HG03175 (cell line): Measurements from ENCODE around the gene SLC23A3.
"Not testable (repeated sequence)": the region's sequence is repeated elsewhere in the genome, so short reads cannot be mapped to it uniquely, and the experiment has no call there.

Experiments
- ATAC-seq: cut with Tn5 transposase; IDR thresholded peaks from one replicate; pipeline ENCODE4 v1.9.1; 2021; ENCODE audit warnings: mild to moderate bottlenecking, moderate library complexity; ENCODE audit not compliant: unreplicated experiment

Gene SLC23A3

DNA sequence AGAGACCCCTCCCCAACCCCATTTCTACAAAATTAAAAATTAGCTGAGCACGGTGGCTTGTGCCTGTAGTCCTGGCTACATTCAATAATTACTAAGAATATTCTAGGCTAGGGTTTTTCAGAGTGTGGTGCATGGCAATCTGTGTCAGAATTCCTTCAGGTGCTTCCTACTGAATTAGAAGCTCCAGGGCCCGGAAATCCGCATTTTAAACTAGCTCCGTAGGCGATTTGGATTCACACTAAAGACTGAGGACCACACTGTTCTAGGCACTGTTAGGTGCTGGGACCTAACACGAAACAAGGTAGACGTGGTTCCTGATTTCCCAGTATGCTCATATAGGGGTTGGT lies 36.1 kb upstream of the SLC23A3 start:
- ATAC-seq = no peak

DNA sequence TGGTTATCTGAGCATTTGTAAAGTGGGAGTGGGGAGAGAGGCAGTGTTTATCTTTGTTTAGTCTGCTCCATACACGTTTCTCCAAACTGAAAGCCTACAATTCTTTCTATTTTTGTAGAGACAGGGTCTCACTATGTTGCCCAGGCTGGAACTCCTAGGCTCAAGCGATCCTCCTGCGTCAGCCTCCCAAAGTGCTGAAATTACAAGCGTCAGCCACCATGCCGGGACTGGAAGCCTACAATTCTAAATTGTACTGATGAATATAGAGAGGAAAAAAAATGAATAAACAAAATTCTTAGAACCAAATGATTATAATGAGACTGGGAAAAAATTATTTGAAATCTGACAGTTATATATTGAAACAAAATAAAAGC lies 35.3 kb upstream of the SLC23A3 start:
- no peak for ATAC-seq

DNA sequence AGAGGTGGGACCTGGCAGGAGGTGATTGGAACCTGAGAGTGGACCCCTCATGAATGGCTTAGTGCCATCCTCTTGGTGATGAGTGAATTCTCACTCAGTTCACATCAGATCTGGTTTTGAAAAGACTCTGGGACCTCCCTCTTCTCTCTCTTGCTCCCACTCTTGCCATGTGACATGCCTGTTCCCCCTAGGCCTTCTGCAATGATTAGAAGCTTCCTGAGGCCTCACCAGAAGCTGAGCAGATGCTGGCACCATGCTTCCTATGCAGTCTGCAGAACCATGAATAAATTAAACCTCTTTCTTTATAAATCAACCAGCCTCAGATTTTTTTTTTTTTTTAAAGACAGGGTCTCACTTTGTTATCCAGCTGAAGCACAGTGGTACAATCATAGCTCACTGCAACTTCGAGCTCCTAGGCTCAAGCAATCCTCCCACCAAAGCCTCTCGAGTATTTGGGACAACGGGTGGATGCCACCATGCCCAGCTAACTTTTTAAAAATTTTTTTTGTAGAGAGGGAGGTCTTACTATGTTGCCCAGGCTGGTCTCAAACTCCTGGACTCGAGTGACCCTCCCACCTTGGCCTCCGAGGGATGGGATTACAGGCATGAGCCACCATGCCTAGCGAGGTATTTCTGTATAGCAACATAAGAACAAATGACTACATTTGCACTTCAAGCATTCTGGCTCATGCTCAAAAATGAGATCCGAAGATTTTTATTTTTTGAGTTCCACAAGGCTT lies 34.8 kb upstream of the SLC23A3 start:
- ATAC-seq = no peak

DNA sequence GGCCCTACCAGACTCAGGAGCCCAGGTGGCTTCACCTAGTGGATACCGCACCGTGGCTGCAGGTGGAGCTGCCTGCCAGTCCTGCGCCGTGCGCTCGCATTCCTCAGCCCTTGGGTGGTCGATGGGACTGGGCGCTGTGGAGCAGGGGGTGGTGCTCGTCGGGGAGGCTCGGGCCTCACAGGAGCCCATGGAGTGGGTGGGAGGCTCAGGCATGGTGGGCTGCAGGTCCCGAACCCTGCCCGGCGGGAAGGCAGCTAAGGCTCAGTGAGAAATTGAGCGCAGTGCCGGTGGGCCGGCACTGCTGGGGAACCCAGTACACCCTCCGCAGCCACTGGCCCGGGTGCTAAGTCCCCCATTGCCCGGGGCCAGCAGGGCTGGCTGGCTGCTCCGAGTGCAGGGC lies 31.5 kb upstream of the SLC23A3 start:
- not testable (repeated sequence) for ATAC-seq

DNA sequence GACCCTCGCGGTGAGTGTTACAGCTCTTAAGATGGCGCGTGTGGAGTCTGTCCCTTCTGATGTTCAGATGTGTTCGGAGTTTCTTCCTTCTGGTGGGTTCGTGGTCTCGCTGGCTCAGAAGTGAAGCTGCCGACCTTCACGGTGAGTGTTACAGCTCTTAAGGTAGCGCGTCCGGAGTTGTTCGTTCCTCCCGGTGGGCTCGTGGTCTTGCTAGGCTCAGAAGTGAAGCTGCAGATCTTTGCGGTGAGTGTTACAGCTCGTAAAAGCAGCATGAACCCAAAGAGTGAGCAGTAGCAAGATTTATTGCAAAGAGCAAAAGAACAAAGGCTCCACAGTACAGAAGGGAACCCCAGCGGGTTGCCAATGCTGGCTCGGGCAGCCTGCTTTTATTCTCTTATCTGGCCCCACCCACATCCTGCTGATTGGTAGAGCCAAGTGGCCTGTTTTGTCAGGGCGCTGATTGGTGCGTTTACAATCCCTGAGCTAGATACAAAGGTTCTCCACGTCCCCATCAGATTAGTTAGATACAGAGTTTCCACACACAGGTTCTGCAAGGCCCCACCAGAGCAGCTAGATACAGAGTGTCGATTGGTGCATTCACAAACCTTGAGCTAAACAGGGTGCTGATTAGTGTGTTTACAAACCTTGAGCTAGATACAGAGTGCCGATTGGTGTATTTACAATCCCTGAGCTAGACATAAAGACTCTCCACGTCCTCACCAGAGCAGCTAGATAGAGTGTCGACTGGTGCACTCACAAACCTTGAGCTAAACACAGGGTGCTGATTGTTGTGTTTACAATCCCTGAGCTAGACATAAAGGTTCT lies 30.9 kb upstream of the SLC23A3 start:
- not testable (repeated sequence) for ATAC-seq

DNA sequence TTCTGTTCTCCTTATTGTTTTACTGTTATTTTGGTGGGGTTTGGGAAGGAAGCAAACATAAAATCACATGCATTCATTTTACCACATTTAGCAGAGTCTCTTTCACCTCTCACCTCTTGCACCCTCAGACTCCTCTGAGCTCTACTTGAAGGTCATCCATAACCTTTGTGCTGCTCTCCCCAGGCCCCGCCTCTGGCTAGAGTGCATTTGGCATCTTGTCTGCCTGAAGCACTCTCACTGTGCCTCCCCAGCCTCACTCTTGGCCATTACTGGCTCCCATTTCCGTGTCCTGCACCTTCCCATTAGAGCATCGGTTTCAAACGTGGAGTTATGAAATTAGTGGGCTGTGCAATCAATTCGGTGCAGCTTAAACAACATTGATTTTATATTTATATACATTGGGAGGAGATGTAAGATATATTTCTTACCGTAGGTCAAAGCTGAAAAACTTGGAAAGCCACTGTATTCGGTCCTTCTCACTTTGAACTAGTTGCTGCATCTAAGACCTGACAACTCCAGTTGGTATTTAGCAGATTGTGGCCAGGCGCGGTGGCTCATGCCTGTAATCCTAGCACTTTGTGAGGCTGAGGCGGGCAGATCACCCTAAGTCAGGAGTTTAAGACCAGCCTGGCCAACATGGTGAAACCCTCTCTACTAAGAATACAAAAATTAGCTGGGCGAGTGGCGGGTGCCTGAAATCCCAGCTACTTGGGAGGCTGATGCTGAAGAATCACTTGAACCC lies 29.8 kb upstream of the SLC23A3 start:
- no peak for ATAC-seq

DNA sequence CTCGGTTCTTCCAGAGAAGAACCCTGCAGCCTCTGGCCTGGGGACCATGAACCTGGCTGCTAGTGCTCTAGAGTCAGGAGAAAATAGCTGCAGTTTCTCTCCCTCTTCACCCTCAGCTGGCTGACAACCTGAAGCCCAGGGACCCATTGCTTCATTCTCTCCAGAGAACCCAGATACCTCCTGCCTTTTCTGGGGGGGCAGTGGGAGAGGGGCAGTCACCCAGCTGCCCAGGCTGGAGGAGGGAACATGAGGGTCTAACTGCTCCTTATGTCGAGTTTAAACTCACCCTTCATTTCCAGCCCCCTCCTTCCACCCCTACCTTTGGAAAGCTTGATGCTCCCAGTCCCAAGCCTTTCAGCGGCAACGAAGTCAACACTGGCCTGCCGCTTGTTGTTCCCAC lies 29.1 kb upstream of the SLC23A3 start:
- no peak for ATAC-seq

DNA sequence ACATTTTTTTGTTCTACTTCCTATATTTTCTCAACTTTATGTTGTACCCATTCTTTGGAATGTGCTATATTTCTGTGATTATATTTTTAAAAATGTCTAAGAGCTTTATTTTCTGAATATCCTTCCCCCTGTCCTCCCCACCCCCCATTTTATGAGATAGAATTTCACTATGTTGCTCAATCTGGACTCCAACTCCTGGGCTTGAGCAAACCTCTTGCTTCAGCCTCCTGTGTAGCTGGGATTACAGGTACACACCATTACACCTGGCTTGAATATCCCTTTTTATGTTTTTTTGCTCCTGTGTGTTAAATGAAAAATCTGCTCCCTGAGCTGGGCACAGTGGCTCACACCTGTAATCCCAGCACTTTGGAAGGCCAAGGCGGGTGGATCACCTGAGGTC lies 27.6 kb upstream of the SLC23A3 start:
- no peak for ATAC-seq

DNA sequence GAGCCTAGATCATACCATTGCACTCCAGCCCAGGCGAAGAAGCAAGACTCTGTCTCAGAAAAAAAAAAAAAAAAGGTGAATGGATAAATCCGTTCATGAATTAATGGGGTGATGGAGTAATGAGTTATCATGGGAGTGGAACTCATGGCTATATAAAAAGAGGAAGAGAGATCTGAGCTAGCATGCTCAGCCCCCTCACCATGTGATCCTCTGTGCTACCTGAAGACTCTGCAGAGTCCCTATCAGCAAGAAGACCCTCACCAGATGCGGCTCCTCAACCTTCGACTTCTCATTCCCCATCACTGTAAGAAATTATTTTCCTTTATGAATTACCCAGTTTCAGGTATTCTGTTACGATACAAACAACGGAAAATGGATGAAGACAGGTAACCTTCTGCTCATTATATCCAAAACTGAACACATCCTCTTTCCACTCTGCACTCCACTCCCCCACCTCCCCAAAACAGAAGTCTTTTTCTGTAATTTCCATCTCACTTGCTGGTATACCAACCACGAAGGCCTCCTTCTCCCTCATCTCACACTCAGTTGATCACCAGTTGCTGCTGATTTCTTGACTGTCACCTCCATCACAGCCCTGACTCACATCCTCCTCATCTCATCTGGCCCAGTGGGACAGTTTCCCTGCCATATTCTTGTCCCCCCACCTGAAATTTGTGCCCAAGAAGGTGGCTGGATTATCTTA lies 17.1 kb upstream of the SLC23A3 start:
- no peak for ATAC-seq

DNA sequence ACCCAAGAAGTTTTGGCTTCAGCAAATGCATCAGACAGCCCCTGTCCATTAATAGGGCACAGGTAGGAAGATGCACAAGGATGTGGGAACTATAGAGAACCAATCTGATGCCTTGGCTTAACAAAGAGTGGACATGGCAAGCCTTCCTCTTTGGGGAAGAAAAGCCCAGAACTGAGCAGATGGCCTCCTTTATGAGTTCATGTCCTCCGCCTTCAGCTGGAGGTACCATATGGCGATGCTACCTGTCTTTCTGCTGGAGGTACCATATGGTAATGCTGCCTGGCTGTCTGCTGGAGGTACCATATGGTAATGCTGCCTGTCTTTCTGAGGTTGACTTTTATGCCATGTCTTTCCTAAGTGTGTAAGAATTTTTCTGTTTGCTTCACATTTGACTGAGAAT lies 14.3 kb upstream of the SLC23A3 start:
- ATAC-seq = no peak

DNA sequence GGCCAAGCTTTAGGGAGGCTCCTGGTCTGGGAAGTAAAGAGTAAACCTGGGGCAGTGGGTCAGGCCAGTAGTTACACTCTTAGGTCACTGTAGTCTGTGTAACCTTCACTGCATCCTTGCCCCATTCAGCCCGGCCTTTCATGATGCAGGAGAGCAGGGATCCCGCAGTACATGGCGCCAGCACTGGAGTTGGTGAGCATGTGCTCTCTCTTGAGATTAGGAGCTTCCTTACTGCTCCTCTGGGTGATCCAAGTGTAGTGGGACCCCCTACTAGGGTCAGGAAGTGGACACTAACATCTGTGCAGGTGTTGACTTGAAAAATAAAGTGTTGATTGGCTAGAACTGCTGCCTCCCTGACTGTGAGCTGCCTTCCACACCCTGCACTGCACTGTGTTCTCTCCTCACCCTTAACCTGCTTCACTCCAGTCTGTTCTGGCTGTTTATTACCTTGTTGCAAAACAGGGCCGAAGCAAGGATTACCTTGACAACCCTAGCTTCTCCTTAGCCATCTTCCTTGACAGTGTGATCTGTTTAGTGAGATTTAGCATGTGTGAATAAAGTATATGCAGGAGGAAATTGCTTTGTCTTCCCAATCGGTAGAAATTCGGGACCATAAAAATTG lies 13.4 kb upstream of the SLC23A3 start:
- ATAC-seq = no peak

DNA sequence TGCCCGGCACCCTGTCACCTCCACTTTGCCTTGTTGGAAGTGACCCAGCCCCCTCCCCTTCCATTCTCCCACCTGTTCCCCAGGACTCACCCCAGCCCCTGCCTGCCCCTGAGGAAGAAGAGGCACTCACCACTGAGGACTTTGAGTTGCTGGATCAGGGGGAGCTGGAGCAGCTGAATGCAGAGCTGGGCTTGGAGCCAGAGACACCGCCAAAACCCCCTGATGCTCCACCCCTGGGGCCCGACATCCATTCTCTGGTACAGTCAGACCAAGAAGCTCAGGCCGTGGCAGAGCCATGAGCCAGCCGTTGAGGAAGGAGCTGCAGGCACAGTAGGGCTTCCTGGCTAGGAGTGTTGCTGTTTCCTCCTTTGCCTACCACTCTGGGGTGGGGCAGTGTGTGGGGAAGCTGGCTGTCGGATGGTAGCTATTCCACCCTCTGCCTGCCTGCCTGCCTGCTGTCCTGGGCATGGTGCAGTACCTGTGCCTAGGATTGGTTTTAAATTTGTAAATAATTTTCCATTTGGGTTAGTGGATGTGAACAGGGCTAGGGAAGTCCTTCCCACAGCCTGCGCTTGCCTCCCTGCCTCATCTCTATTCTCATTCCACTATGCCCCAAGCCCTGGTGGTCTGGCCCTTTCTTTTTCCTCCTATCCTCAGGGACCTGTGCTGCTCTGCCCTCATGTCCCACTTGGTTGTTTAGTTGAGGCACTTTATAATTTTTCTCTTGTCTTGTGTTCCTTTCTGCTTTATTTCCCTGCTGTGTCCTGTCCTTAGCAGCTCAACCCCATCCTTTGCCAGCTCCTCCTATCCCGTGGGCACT lies 12.7 kb upstream of the SLC23A3 start:
- no peak for ATAC-seq

DNA sequence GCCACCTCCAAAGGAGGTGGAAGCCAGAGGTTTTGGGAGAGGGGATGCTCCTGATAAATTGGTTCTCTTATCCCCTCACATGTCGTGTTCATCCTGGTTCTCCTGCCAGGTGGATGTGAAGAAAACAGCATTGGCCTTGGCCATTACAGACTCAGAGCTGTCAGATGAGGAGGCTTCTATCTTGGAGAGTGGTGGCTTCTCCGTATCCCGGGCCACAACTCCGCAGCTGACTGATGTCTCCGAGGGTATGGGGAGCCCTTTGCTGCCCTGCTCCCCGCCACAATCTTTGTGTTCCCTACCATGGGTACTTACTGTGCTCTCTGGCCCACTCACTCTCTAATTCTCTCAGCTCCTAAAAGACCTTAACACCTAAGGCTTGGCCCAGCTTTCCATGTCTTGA lies 11.7 kb upstream of the SLC23A3 start:
- no peak for ATAC-seq

DNA sequence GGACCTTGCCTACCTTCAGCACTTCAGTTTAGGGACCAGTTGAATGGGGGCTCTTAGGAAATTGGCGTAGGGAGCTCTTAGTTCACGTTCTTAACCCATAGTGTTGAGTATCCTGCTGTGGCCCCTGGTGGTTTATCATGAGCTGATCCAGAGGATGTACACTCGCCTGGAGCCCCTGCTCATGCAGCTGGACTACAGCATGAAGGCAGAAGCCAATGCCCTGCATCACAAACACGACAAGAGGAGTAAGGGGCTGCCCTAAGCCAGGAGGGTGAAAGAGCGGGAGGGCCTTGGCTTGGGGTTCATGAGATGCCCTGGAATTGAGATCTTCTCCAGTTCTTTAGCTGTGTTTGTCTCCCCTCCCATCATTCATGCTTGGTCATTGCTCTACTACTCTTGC lies 11.1 kb upstream of the SLC23A3 start:
- no peak for ATAC-seq

DNA sequence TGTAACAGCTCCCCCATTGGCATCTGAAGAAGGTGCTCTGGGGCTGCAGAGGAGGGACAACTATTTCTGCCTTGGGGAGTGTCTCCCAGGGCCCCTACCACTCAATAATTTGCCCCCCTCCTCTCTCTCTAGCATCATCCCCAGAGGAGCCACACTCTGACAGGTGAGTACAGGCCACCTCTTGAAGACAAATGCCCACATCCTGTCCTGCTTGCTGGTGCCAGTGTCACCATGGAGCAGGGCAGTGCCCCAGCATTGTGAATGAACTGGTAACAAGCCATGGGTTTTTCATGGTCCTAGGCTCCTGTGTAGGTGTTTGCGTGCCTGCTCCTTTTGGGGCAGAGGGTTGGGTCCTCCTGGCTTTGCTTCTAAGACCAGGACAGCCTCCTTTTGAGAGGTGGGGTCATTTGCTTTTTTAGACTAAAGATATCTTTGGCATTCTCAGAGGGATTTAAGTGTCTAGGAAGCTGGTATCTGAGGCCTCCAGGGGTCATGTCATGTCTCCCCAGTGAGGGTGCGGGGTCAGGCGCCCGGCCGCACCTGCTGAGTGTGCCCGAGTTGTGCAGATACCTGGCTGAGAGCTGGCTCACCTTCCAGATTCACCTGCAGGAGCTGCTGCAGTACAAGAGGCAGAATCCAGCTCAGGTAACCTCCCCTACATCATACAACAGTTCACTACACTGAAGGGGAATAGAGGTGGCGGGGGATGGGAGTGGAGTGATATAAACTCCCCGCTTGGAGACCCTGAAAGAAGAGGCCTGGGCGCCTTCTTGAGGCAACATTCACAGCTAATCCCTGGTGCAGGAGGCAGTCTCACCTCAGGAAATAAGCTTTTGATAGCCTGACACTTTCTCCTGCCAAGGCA lies 10.0 kb upstream of the SLC23A3 start:
- ATAC-seq = no peak

DNA sequence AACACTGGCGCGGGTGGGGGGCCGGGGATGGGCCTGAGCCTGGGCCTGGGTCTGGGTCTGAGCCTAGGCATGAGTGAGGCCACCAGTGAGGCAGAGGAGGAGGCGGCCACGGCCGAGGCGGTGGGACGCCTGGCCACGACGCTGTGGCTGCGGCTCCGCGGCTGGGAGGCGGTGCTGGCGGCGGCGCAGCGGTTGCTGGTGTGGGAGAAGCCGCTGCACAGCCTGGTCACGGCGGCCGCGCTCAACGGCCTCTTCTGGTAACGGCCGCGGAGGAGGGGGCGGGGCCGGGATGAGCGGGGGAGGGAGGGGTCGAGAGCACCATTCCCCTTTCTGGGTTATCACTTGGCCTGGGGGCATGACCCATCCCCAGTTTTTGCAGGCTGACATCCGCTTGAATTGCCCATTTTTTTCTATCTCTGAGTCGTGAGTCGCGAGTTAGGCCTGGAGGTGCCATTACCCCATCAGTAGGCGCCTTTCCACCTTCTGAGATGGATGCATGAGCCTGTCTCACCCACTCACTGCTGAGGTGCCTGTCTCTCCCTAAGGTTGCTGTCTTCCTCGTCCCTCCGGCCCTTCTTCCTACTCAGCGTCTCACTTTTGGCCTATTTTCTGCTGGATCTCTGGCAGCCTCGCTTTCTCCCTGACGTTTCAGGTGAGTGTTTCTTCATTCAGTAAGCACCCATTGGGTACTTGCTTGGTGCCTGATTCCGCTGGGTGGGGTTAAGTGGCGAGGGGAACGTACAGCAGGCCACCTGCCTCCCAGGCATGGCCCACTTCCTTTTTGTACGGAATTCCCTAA lies 8.7 kb upstream of the SLC23A3 start:
- peak; percentile 8 for ATAC-seq

DNA sequence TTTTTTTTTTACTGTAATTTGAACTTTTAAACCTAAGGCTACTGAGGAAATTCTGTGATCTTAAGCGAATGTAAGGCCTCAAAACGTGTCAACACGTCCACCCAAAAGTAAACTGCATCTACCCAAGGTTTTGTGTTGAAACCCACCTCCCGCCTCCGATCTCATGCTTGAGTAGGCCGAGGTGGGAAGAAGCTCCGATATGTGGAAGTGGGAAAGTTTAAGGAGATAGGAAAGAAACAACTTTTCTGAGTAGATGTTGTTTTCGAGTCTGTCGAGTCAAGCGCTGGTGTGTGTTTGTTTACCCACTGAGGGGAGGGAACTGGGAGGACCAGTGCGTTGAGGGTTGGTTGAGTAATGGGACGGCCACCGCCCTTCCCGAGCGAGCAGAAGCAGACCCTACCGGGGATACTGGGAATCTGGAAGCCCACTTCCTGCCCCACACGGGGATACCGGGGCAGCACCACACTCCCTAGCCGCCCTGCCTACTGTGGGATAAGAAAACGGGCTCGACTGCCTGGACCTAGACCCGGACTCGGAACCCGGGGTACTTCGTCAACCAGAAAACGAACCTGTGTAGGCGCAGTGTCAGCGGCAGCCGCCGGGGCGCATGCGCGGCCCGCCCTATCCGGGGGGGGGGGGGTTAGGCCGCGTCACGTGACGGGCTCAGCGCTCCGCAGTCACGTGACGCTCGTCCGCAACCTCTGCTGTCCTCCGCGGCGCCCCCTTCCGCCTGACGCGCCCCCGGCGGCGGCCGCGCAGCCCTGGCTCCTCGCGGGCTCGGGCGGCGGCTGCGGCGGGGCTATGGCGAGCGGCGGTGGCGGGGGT lies 7.9 kb upstream of the SLC23A3 start, which contains the start of gene RETREG2:
Gene RETREG2, plus strand, starts transcription at position 724 of the 825 bp plus-strand sequence. Its CDS starts 78 bp downstream, at position 802.
- ATAC-seq = peak; percentile 44
